T-helper 2 cell treated with Interferon-gamma antibody and Interleukin-4, amounts not matched to agents 100 ng/mL and 5 ng/mL, for 36 hours (primary cell): Measurements from ENCODE around the gene SIRT1. TPM values are rescaled to one million over a fixed set of nuclear protein-coding genes. Genes with fewer than 3 reads are reported as not detected.
"Not testable (repeated sequence)": the region's sequence is repeated elsewhere in the genome, so short reads cannot be mapped to it uniquely, and the experiment has no call there.

Experiments
- intact Hi-C: fragments of 100-400 bp; cut with micrococcal nuclease; formaldehyde crosslinking; loops from one replicate; pipeline ENCODE4 v1.15.1; 2023
- total RNA-seq: library from RNA; stranded (reverse); gene quantifications from 2 replicates; pipeline ENCODE4 v1.2.3, GENCODE V29; 2022

Gene SIRT1
- total RNA-seq, 1 donor from 2014 or later = 24.5 TPM

DNA sequence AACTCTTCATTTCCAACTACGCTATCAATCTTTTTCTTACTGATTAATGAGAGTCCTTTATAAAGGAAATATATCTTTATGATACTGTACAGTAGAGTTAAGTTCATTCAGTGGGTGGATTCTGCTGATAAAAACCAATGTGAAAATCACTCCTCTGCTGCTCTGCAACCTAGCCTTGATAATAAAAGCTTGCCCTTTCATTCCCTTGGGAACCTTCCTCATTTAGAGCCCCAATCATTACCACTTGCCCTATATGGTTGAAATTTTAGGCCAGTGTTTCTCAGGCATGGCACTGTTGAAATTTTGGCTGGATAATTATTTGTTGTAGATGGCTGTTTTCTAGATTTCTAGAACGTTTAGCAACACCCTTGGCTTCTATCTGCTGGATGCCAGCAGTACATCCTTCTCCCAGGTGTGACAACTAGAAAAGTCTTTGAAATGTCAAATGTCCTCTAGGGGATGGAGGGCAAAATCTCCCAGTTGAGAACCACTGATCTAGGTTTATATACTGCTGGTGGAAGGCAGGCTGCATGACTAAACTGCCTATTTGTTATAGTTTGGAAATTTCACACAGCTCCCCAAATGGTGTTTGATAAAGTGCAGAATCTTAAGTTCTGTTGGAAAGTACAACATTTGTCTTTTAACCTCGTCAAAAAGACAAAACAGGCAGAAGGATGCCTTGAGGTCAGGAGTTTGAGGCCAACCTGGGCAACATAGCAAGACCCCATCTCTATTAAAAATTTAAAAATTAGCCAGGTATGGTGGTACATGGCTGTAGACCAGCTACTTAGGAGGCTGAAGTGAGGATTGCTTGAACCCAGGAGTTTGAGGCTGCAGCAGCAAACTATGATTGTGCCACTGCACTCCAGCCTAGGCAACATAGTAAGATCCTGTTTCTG, 8.9 kb upstream of the SIRT1 start:
- intact Hi-C loops = no loop called here

DNA sequence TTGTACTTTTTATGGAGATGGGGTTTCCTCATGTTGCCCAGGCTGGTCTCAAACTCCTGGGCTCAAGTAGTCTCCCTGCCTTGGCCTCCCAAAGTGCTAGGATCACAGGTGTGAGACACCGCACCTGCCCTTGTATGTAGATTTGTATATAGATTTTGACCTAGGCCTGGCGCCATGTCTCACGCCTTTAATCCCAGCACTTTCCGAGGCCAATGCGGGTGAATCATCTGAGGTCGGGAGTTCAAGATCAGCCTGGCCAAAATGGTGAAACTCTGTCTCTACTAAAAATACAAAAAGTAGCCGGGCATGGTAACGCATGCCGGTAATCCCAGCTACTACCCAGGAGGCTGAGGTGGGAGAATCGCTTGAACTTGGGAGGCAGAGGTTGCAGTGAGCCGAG, 7.0 kb upstream of the SIRT1 start:
- intact Hi-C loops = not testable (repeated sequence)

DNA sequence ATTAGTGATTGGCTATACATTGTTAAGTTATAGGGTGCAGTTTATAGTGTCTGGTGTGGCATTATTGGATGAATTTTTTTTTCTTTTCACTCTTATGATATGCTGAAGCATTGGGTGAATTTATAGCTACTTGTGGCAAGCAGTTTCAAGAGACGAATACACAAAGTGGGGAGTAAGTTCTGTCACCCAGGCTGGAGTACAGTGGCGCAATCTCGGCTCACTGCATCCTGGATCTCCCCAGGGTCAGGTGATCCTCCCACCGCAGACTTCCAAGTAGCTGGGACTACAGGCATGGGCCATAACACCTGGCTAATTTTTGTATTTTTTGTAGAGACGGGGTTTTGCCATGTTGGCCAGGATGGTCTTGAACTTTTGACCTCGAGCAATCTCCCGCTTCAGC, 6.3 kb upstream of the SIRT1 start:
- intact Hi-C loops = no loop called here

- intact Hi-C loops = loop anchor here (1.0 to 5.0 kb wide), 8 partner anchors 29 to 643 kb away; partner anchors contain the start of genes HERC4, HNRNPH3, PBLD and SLC25A16
Observed at GRCh38 chr10:67883710-67884312, 645 bp upstream of the SIRT1 start.

GRCh38 chr10:67884842-67885670, 600 bp downstream of the SIRT1 start:
- intact Hi-C loops = loop anchor here (1.0 to 5.0 kb wide), 9 partner anchors 28 to 642 kb away; partner anchors contain the start of genes HERC4, HNRNPH3, PBLD and SLC25A16

GRCh38 chr10:67893637-67894036, 9.2 kb downstream of the SIRT1 start:
- intact Hi-C loops = no loop called here

- intact Hi-C loops = no loop called here
Observed at GRCh38 chr10:67903581-67903980, 19.1 kb downstream of the SIRT1 start.

- intact Hi-C loops = loop anchor here (2.0 kb wide), 1 partner anchor 28 kb away; the partner anchor contains the start of gene SIRT1
Observed at GRCh38 chr10:67912331-67912946, 28.0 kb downstream of the SIRT1 start.

- intact Hi-C loops = no loop called here
Observed at GRCh38 chr10:67914777-67915340, 30.4 kb downstream of the SIRT1 start.

DNA sequence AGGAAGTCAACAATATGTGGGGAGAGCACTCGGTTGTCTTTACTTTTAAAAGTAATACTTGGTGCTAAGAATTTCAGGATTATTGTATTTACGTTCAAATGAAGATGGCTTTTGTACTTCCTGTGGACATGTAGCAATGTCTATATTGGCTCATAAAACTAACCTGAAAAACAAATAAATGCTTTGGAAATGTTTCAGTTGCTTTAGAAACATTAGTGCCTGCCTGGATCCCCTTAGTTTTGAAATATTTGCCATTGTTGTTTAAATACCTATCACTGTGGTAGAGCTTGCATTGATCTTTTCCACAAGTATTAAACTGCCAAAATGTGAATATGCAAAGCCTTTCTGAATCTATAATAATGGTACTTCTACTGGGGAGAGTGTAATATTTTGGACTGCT, 32.7 kb downstream of the SIRT1 start:
- intact Hi-C loops = no loop called here

GRCh38 chr10:67917679-67918078, 33.2 kb downstream of the SIRT1 start:
- intact Hi-C loops = no loop called here

DNA sequence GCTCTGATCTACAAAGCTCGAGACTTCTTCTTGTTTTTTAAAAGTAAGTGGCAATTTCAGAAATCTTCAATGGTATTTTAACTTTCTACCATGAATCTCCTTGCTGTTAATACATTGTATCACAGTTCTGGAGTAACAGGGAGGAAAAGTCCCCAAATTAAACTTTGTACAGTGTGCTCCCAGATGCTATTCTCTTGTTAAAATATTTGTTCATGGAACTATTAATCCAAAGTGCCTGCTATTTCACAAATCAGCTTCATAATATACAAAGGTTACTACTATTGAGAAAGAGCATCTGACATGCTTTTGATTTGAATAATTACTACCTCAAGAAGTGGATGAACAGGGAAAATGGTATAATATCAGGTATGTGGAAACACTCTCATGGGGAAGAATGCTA, 36.6 kb downstream of the SIRT1 start:
- intact Hi-C loops = no loop called here

DNA sequence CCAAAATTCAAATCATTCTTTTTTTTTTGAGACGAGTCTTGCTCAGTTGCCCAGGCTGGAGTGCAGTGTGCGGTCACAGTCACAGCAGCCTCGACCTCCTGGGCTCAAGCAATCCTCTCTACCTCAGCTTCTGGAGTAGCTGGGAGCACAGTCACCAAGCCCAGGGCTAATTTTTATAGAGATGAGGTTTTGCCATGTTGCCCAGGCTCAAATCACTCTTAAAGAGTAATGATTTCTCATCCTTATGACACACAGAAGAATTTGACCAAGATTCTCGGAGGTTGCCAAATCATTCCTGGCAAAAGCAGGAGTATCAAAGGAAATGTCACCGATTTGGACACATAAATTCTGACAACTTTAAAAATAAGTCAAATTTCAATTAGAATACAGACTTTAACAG, 39.1 kb downstream of the SIRT1 start:
- intact Hi-C loops = no loop called here

GRCh38 chr10:67924136-67924535, 39.7 kb downstream of the SIRT1 start:
- intact Hi-C loops = no loop called here

GRCh38 chr10:67925449-67926005, 41.1 kb downstream of the SIRT1 start:
- intact Hi-C loops = no loop called here

GRCh38 chr10:67926951-67927350, 42.5 kb downstream of the SIRT1 start:
- intact Hi-C loops = no loop called here

GRCh38 chr10:67933199-67933598, 48.7 kb downstream of the SIRT1 start:
- intact Hi-C loops = no loop called here

GRCh38 chr10:67934336-67934735, 49.9 kb downstream of the SIRT1 start:
- intact Hi-C loops = no loop called here

DNA sequence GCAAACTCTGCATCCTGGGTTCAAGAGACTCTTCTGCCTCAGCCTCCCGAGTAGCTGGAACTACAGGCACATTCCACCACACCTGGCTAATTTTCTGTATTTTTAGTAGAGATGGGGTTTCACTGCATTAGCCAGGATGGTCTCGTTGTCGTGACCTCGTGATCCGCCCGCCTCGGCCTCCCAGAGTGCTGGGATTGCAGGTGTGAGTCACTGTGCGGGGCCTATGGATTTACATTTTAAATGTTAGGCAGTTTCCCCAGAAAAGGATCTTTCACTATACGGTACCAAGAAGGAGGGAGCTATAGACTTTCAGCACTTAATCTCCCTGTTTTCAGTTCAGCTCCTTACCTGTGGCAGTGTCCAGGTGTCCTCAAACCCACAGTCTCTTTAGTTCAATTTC, 50.8 kb downstream of the SIRT1 start:
- intact Hi-C loops = no loop called here

GRCh38 chr10:67936416-67936815, 52.0 kb downstream of the SIRT1 start:
- intact Hi-C loops = no loop called here

DNA sequence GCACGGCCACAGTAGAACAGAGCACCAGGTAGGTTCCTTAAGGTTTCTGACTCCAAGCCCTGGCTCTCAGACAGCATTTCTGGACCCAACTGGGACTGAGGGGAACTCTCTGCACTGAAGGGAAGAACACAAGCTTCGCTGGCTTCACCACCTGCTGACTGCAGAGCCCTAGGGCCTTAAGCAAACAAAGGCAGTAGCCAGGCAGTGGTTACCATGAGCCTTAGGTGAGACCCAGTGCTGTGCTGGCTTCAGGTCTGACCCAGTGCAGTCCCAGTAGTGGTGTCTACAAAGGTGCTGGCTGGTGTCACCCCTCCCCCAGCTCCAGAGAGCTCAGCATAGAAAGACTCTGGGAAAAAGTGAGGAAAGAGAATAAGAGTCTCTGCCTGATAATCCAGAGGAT, 59.5 kb downstream of the SIRT1 start:
- intact Hi-C loops = no loop called here
